Limb (tissue), 2 donors: Measurements from ENCODE around the gene NPIPA8.
"Not testable (repeated sequence)": the region's sequence is repeated elsewhere in the genome, so short reads cannot be mapped to it uniquely, and the experiment has no call there.

Source experiments
- DNase-seq, 2 donors: peaks; one replicate each; pipeline ENCODE4 v3.0.0-alpha.2; 2016; ENCODE audit errors: extremely low spot score in 2 of 2

NPIPA8 gene

DNA sequence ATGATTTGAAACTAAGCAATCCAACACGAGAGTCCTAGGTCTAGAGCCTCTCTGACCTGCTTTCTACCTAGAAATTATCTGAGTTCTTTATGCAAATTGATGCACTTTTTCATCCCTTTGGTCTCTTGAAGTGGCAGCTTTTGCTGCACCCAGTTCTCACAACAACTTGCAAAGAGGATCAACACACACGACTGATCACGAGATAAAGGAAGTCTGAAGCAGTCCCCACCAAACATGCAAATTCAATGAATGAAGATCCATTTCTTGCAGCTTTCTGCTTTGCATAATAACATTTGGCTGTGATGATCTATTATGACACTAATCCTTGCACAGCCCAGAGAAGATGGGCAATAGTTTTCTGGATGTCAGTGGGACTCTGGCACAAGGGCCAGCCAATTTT is 56.2 kb downstream of the NPIPA8 start:
- DNase-seq: not testable (repeated sequence)

DNA sequence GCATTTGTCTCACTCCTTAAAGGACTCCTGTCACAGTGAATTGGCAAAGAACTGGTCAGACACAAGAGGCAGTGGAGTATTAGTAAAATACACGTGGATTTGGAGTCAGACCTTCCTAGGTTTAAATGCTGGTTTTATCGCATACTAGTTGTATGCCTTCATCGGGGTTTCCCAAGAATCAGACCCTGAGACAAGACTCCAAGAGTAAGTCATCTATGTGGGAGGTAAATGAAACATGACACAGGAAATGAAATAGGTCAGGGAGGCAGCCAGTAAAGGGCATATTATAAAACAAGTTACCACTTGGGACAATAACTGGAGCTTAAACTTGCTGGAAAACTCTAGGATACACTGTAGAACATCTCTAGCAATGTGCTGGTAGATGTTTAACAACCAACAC is 59.8 kb downstream of the NPIPA8 start:
- DNase-seq: not testable (repeated sequence)

DNA sequence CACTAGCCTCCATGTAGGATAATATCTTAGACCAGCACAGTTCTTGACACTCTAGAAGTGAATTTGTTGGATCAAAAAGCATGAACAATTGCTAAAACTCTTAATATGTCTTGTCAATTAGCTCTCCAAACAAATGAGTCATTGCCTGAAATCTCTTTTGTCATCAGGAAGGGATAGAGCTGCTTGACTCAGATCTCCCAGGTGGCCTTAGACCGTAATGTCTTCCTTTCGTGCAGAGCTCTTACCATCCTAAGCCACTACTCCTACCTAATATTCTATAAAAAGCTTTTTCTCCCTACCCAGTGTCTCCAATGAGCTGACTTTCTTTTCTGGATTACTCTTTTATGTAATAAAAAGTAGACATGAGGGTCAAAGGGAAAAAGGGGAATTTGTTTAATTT is 66.4 kb downstream of the NPIPA8 start:
- not testable (repeated sequence) for DNase-seq
